Nephron (organoid): ENCODE results near the gene EIF5A2.
"Not testable (repeated sequence)": the region's sequence is repeated elsewhere in the genome, so short reads cannot be mapped to it uniquely, and the experiment has no call there.

Experiments
- H3K27ac Mint-ChIP-seq, 3 experiments: 2 replicates each; pipeline ENCODE4 v1.8.0; 2020; ENCODE audit warnings: mixed read lengths in 3 of 3, mild to moderate bottlenecking in 2 of 3, moderate library complexity in 1 of 3
- H3K27me3 Mint-ChIP-seq: 2 replicates; pipeline ENCODE4 v1.8.0; 2021; ENCODE audit warnings: low read depth, mild to moderate bottlenecking, moderate library complexity, mixed read lengths
- H3K36me3 Mint-ChIP-seq: 2 replicates; pipeline ENCODE4 v1.8.0; 2020; ENCODE audit warnings: low read depth, mixed read lengths
- H3K4me1 Mint-ChIP-seq: 2 replicates; pipeline ENCODE4 v1.8.0; 2020; ENCODE audit warnings: mixed read lengths
- H3K4me3 Mint-ChIP-seq, 3 experiments: 2 replicates each; pipeline ENCODE4 v1.8.0; 2020; ENCODE audit warnings: mild to moderate bottlenecking in 3 of 3, mixed read lengths in 3 of 3, moderate library complexity in 2 of 3
- H3K9me3 Mint-ChIP-seq: 2 replicates; pipeline ENCODE4 v1.8.0; 2020; ENCODE audit warnings: mixed read lengths
- CTCF ChIP-seq, 3 experiments: fragments of 200-600 bp; sonication (generic); IDR thresholded peaks; one replicate each; pipeline ENCODE4 v1.5.0; 2021; ENCODE audit warnings: antibody characterized with exemption in 3 of 3; ENCODE audit not compliant: unreplicated experiment in 3 of 3

The EIF5A2 gene

GRCh38 chr3:170893895-170894294 is 14.5 kb downstream of the EIF5A2 start:
- Mint-ChIP-seq H3K36me3 (peaks cover 28% of the 10 kb centered on the region), H3K9me3 (peaks cover 9% of the 10 kb centered on the region), H3K4me3 (no peak overlapping the region), H3K4me1 (peaks cover 8% of the 10 kb centered on the region), H3K27me3 (no peaks in the 10 kb centered on the region), H3K27ac (no peak overlapping the region)
- no peak for TF ChIP-seq CTCF (IDR thresholded peaks at IDR 0.05; ENCODE audit: unreplicated experiment in 3 of 3)

GRCh38 chr3:170889630-170890029 is 18.8 kb downstream of the EIF5A2 start:
- no peak for TF ChIP-seq CTCF (IDR thresholded peaks at IDR 0.05; ENCODE audit: unreplicated experiment in 3 of 3)
- Mint-ChIP-seq H3K9me3 (peaks cover under 1% of the 10 kb centered on the region), H3K27me3 (no peaks in the 10 kb centered on the region), H3K4me3 (no peak overlapping the region), H3K36me3 (peaks cover 7% of the 10 kb centered on the region), H3K4me1 (peaks cover 8% of the 10 kb centered on the region), H3K27ac (no peak overlapping the region)

DNA sequence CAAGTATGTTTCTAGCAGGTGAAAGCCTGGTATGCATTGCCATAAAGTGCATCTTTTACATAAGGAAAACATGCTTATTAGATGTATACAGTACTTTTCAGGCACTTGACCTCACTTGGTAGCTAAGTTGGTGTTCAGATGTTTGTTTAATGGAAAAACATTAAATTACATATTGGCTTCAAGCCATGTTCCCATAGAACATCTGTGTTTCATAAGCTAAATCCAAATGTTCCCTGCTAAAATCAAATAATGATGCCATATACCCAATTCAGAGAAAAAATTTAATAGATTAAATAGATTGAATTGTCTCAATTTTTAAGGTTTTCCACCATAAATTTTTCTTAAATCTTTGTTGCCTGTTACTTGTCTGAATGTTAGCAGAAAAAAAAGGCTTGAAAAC is 19.3 kb downstream of the EIF5A2 start:
- Mint-ChIP-seq H3K36me3 (peaks cover 10% of the 10 kb centered on the region), H3K4me1 (peaks cover 8% of the 10 kb centered on the region), H3K9me3 (peaks cover 4% of the 10 kb centered on the region), H3K4me3 (no peak overlapping the region), H3K27ac (no peak overlapping the region), H3K27me3 (no peaks in the 10 kb centered on the region)
- TF ChIP-seq CTCF (IDR thresholded peaks at IDR 0.05; ENCODE audit: unreplicated experiment in 3 of 3) = no peak

DNA sequence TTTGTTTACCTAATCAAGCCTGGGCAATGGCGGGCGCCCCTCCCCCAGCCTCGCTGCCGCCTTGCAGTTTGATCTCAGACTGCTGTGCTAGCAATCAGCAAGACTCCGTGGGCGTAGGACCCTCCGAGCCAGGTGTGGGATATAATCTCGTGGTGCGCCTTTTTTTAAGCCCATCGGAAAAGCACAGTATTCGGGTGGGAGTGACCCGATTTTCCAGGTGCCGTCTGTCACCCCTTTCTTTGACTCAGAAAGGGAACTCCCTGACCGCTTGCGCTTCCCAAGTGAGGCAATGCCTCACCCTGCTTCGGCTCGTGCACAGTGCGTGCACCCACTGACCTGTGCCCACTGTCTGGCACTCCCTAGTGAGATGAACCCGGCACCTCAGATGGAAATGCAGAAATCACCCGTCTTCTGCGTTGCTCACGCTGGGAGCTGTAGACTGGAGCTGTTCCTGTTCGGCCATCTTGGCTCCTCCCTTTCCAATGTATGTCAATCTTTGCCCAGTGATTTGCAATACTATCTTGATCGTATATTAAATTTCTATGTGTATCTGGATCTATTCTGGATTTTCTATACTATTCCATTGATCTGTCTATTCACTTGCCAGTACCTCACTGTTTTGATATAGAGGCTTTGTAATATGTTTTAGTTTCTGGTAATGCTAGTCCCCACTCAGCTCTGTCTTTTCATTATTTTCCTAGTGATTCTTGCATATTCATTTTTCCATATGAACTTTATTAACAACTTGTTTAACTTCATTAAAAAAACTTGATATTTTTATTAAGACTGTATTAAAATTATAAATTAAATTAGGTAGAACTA is 24.1 kb downstream of the EIF5A2 start:
- not testable (repeated sequence) for H3K27ac Mint-ChIP-seq, H3K4me3 Mint-ChIP-seq, H3K9me3 Mint-ChIP-seq, H3K27me3 Mint-ChIP-seq, H3K36me3 Mint-ChIP-seq, H3K4me1 Mint-ChIP-seq

- H3K4me3 Mint-ChIP-seq, H3K36me3 Mint-ChIP-seq, H3K4me1 Mint-ChIP-seq, H3K27ac Mint-ChIP-seq, H3K27me3 Mint-ChIP-seq, H3K9me3 Mint-ChIP-seq: not testable (repeated sequence)
Observed at GRCh38 chr3:170878688-170879087, 29.7 kb downstream of the EIF5A2 start.

- H3K9me3 Mint-ChIP-seq, H3K27ac Mint-ChIP-seq, H3K4me3 Mint-ChIP-seq, H3K27me3 Mint-ChIP-seq, H3K4me1 Mint-ChIP-seq, H3K36me3 Mint-ChIP-seq: not testable (repeated sequence)
Observed at GRCh38 chr3:170877311-170877710, 31.1 kb downstream of the EIF5A2 start.

DNA sequence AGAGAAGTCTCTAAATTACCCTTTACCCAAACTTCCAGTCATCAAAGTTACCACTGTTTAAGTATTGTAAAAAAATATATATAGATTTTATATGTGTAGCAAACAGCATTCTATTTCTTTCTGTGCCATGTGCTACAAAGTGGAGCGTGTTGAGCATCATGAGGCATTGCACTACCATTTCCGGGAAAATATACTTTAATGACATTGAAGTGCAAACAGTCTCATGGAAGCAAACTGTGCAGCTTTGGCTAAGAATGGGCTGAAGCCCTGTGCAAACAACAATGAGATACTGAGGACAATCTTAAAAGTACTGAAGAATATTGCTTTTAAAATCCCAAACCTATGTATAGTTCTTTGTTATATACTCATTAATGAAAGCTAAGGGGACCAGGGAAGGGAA is 31.9 kb downstream of the EIF5A2 start:
- no peak for TF ChIP-seq CTCF (IDR thresholded peaks at IDR 0.05; ENCODE audit: unreplicated experiment in 3 of 3)
- no peaks in the 10 kb centered on the region for H3K4me1 Mint-ChIP-seq
- H3K27me3 Mint-ChIP-seq = no peaks in the 10 kb centered on the region
- no peak overlapping the region for H3K27ac Mint-ChIP-seq
- H3K36me3 Mint-ChIP-seq = no peaks in the 10 kb centered on the region
- H3K4me3 Mint-ChIP-seq = no peak overlapping the region
- H3K9me3 Mint-ChIP-seq = peaks cover 9% of the 10 kb centered on the region
